Neural progenitor cell (in vitro differentiated cells): ENCODE results near the gene TMEM238.

Source experiments
- EZH2 ChIP-seq: fragments of 200-600 bp; sonication (generic); IDR thresholded peaks from 2 replicates; pipeline ENCODE4 v1.6.1; 2017; ENCODE audit warnings: antibody characterized with exemption, mild to moderate bottlenecking, moderate library complexity
- TF ChIP-seq, protein P1 (sequence below): fragments of 200-600 bp; sonication (generic); IDR thresholded peaks from 2 replicates; pipeline ENCODE4 v1.5.1; 2017; ENCODE audit warnings: antibody characterized with exemption, mild to moderate bottlenecking

DNA sequence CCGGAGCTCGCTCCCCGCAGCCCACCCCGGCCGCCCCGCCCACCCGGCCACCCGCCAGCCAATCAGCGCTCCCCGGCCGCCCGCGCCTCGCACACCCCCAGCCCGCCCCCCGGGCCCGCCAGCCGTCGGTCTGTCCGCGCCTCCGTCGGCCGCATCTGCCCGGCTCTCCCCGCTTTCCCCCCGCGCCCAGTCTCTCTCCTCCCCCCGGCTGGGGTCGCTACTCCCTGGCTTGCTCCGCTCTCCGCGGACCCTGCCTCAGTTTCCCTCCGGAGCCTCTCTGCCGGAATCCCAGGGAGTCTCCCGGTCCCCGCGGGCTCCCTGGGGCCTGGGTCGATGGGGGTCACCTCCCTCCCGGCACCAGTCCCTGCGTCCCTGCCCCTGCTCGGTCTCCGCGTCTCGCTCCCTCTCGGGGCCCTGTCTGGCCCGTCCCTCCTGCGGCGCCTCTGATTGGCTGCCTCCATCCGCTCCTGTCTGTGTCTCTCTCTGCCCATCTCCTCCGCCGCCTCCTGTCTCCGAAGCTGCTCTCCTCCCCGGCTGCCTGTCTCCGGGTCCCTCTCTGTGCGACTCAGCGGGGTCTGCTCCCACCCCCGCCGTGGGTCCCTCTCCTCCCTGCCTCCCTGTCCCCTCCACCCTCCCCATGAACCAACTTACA lies 14.3 kb downstream of the TMEM238 start:
- TF ChIP-seq, protein P1, sequence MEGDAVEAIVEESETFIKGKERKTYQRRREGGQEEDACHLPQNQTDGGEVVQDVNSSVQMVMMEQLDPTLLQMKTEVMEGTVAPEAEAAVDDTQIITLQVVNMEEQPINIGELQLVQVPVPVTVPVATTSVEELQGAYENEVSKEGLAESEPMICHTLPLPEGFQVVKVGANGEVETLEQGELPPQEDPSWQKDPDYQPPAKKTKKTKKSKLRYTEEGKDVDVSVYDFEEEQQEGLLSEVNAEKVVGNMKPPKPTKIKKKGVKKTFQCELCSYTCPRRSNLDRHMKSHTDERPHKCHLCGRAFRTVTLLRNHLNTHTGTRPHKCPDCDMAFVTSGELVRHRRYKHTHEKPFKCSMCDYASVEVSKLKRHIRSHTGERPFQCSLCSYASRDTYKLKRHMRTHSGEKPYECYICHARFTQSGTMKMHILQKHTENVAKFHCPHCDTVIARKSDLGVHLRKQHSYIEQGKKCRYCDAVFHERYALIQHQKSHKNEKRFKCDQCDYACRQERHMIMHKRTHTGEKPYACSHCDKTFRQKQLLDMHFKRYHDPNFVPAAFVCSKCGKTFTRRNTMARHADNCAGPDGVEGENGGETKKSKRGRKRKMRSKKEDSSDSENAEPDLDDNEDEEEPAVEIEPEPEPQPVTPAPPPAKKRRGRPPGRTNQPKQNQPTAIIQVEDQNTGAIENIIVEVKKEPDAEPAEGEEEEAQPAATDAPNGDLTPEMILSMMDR = no peak
- TF ChIP-seq EZH2 = no peak
